HG03571 (cell line): ENCODE measurements around the gene GTF2F2.

ENCODE experiments used
- ATAC-seq: cut with Tn5 transposase; IDR thresholded peaks from one replicate; pipeline ENCODE4 v1.9.1; 2021; ENCODE audit not compliant: unreplicated experiment

The GTF2F2 gene, protein sequence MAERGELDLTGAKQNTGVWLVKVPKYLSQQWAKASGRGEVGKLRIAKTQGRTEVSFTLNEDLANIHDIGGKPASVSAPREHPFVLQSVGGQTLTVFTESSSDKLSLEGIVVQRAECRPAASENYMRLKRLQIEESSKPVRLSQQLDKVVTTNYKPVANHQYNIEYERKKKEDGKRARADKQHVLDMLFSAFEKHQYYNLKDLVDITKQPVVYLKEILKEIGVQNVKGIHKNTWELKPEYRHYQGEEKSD

GRCh38 chr13:45119991-45120864 lies at the start of gene GTF2F2:
TSS of gene GTF2F2 (plus strand) at chr13:45120510. CDS start at chr13:45120656, 146 bp downstream.
- ATAC-seq = peak; percentile 71

DNA sequence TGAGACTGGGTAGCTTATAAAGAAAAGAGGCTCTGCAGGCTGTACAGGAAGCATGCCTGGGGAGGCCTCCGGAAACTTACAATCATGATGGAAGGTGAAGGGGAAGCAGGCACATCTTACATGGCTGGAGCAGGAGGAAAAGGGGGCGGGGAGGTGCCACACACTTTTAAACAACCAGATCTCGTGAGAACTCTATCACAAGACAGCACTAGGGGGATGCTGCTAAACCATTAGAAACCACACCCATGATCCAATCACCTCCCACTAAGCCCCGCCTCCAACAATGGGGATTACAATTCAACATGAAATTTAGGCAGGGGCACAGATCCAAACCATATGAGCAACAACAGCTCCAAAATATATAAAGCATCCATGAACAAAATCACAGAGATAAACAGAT lies 46.5 kb upstream of the GTF2F2 start:
- ATAC-seq = no peak

- no peak for ATAC-seq
Observed at GRCh38 chr13:45074721-45075120, 45.6 kb upstream of the GTF2F2 start.

- no peak for ATAC-seq
Observed at GRCh38 chr13:45078003-45078402, 42.3 kb upstream of the GTF2F2 start.

DNA sequence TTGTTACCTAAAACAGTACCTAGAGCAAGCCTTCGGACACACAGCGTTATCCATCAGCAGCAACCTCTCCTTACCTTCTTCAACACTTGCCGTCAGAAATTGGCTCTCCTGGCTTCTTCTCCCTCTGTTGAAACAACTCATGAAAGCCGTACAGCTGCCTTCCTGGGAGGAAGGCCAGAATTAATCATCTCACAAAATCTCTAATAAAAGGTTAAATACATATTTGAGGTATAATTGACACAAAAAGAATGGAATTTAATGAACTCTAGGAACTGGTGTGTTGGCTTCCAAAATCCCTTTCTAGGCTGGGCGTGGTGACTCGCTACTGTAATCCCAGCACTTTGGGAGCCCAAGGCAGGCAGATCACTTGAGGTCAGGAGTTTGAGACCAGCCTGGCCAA lies 37.3 kb upstream of the GTF2F2 start:
- no peak for ATAC-seq

DNA sequence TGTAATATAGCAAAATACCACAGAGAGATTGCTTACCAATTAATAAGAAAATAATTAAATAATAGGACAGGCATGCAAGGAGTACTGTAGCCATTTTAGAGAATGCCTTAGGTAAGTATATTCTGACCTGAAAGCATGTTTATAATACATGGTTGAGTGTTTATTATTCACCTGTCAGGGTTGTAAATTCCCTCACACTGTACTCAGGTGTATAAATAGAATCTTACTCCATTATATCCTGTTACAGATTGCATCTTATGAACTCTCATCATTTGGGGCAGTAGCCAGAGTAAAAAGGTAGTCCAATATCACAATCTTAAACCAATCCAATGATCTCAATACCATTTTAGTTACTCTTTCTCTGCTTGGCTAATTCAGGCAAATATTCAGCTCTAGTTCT lies 35.8 kb upstream of the GTF2F2 start:
- ATAC-seq = no peak

- ATAC-seq = no peak
Observed at GRCh38 chr13:45086484-45086883, 33.8 kb upstream of the GTF2F2 start.

GRCh38 chr13:45092663-45093062 lies 27.6 kb upstream of the GTF2F2 start:
- ATAC-seq = no peak

DNA sequence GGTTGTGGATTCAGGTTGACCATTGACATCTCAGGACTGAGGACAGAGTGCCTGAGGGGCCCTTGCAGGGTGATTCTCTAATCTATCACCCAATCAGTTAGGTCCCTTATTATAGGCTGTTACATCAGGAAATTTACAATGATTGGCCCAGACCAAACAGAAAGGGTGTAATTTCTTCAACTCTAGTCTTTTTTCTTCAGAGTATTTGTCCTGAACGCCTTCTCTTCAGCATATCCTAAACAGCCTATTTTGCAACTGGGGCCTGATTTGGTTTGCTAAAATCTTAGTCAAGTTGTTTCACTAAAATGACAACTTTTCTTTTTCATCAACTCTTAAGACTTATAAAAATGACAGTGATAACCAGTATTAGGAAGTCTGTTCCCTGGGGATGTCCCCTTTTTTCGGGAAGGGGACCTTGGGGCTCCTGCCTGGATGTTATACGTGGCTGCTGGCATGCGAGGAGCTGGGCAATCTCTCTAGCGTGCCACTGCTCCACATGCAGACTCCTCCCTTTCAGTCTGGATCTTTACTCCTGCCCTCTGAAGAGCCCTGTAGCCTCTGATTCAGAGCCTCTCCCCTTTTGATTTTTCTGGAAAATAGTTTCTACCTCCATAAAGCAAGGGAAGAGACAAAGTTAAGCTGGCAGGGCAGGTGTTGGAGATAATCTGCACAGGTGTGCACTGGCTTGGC lies 19.6 kb upstream of the GTF2F2 start:
- ATAC-seq = no peak

DNA sequence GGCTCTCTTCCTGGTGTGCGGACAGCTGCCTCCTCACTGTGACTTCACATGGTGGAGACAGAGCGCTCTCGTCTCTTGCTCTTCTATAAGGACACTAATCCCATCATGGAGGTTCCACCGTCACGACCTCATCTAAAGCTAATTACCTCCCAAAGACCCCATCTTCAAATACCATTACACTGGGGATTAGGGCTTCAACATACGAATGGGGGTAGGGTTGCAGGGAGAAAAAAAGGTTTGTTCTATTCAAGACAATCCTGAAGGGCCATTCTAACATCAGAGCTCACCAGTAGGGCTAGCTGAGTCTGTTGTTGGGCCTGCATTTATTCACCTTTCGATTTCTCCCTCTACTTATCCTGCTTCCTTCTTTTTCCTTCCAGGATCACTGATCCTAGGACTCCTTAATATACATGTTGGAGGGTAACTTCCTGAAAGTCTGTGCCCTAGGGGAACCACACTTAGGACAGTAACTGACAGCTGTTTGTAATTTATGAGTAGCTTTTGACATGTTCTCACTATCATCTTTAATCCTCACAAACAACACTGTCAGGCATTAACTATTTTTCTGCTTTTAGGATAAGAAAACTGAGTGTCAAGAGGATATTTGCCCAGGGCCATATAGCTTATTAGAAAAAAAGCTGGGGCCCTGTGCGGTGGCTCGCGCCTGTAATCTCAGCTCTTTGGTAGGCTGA lies 18.8 kb upstream of the GTF2F2 start:
- no peak for ATAC-seq

DNA sequence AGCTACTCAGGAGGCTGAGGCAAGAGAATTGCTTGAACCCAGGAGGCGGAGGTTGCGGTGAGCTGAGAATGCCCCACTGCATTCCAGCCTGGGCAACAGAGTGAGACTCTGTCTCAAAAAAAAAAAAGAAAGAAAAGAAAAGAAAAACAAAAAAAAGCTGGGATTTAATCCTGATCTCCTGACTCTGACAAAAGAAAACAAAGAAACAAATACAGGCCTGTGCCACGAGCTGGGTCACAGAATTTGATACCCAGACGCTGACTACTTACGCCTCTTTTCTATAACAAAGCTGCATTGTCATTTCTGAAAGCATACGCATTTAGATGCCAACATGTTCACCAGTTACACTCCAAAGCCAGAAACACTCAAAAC lies 18.2 kb upstream of the GTF2F2 start:
- ATAC-seq = no peak

- ATAC-seq = no peak
Observed at GRCh38 chr13:45103449-45103848, 16.9 kb upstream of the GTF2F2 start.

GRCh38 chr13:45104261-45104660 lies 16.0 kb upstream of the GTF2F2 start:
- no peak for ATAC-seq

GRCh38 chr13:45105895-45106294 lies 14.4 kb upstream of the GTF2F2 start:
- ATAC-seq = no peak

- no peak for ATAC-seq
Observed at GRCh38 chr13:45107539-45107938, 12.8 kb upstream of the GTF2F2 start.

DNA sequence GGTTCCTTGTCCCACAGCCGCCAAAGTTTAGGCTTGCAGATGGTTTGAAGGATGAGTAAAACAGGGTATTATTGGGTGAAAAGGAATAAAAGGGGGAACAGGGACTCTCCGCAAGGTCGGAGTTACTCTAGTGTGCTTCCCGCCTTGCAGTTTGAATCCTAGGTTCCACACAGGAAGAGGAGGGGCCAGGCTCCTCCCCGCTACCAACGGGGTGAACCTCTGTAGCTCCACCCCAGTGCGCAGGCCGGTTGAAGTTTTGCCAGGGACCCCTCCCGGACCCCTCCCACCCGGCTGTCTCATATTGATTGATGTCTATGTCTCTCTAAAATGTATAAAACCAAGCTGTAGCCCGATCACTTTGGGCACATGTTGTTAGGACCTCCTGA lies 11.6 kb upstream of the GTF2F2 start:
- peak; percentile 42 for ATAC-seq

- ATAC-seq = peak; percentile 78
Observed at GRCh38 chr13:45109102-45109720, 11.1 kb upstream of the GTF2F2 start.

DNA sequence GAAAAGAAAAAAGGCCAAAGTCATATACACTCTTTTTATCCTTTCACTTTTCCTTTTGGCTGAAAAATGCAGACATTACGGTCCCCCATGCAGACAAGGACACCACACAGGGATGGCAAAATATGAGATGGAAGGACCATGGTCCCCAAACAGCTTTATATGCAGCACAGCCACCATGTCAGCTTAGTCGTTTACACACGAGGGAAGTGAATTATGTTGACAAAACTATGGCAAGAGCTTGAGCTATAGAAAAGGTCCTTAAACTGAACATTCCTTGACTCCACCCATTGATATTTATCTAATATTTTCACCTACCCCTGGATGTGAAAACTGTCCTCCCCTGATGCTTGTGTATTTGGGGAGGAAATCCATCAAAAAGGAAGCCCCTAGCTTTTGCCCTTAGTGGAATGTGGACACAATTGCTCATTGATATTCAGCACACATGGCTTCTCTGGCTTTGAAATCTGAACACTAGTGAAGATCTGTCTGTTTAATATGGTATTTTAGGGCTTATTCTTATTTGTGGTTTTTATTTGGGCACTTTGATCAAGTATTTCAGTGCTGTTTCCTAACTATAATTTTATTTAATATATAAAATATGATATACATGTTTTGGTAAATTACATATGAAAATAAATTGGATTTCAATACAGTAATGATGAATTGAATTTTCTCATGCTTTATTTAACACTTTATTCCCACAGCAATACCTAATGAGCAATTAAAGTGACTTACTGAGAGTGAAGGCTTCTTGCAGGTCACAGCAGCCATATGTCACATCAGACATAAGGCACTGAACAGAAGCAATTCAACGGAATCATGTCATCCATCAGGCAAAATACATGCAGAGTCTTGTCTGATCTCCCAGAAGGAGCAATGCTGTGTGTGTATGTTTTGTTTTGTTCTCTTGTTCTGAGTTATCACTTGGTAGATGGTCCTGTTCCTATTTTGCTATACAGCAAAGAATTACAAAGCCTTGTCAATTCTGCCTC lies 6.8 kb upstream of the GTF2F2 start:
- no peak for ATAC-seq

GRCh38 chr13:45119469-45119990 lies 780 bp upstream of the GTF2F2 start:
- ATAC-seq = peak; percentile 16
